Mononuclear cell (primary cell): ENCODE results near the gene WNT9B. TPM values are rescaled to one million over a fixed set of nuclear protein-coding genes. Genes with fewer than 3 reads are reported as not detected.

Source experiments
- H3K27me3 ChIP-seq: 2 replicates; pipeline ENCODE4 v1.6.0; 2011; ENCODE audit warnings: low read length, control low read depth; ENCODE audit not compliant: insufficient read depth
- H3K4me1 ChIP-seq: 2 replicates; pipeline ENCODE4 v1.5.1; 2011; ENCODE audit warnings: mild to moderate bottlenecking, low read length, control low read depth; ENCODE audit not compliant: insufficient read depth
- H3K4me3 ChIP-seq: 2 replicates; pipeline ENCODE4 v1.5.1; 2011; ENCODE audit warnings: mild to moderate bottlenecking, low read length, moderate library complexity
- H3K9me3 ChIP-seq: 2 replicates; pipeline ENCODE4 v1.5.1; 2011; ENCODE audit warnings: low read depth, mild to moderate bottlenecking, control low read depth, low read length
- total RNA-seq: library from RNA; depleted of rRNA; stranded (reverse); fragments of >200 nt; gene quantifications from one replicate; pipeline ENCODE4 v1.2.3, GENCODE V29; 2012

The WNT9B gene
- total RNA-seq, 1 donor = not detected

DNA sequence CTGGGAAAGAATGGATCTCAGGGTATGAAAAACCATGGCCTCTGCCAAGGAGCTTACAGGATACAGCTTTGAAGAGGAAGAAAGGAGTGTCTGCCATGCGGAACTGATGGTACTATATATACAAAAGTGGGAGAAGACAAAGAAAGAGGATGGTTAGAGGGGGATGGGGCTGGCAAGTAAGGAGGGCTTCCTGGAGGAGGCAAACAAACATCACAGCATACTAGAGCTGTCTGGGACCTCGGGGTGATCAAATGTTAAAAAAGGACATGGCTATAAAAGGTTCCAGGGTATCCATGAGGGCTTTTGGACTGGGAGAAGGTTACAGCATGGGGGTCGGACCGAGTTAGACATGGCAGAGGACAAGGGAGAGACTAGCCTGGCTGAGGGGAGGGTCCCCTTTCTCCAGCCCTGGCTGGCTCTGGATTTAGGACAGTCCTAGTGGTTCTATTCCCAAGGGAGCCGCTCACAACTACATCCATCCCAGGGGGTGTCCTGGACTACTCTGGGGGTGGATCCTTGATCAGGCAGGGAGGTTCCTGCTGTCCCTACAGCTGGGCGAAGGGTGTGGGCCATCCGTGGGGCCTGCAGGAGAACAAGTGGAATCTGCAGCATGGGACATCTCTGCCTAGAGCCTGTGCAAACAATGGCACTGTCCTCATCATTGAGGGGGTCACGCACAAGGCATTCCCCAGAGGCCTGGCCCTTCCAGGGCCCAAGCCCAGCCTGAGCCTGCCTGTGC is 12.2 kb downstream of the WNT9B start:
- Histone ChIP-seq H3K4me1 (no peaks in the 10 kb centered on the region), H3K27me3 (no peaks in the 10 kb centered on the region), H3K9me3 (no peaks in the 10 kb centered on the region), H3K4me3 (no peak overlapping the region)

DNA sequence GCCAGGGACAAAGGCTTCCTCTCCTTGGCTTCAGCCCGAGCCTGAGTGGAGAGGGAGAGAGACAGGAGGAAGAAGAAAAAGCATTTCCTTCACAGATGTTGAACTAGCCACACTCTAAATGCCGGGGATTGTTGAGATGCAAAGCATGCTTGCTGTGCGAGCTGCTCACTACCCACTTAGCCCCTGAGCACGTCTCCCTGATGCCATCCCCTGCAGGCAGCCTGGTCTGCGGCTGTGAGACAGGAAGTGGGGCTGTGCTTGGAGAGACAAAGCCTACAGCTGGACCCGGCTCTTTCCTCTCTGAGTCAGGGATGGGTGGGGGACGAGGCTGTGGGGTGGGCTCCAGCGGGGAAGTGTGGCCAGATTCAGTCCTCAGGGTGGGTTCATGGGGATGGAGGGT is 13.7 kb downstream of the WNT9B start:
- H3K4me1 ChIP-seq = no peaks in the 10 kb centered on the region
- no peaks in the 10 kb centered on the region for H3K9me3 ChIP-seq
- H3K4me3 ChIP-seq = no peak overlapping the region
- H3K27me3 ChIP-seq = no peaks in the 10 kb centered on the region

DNA sequence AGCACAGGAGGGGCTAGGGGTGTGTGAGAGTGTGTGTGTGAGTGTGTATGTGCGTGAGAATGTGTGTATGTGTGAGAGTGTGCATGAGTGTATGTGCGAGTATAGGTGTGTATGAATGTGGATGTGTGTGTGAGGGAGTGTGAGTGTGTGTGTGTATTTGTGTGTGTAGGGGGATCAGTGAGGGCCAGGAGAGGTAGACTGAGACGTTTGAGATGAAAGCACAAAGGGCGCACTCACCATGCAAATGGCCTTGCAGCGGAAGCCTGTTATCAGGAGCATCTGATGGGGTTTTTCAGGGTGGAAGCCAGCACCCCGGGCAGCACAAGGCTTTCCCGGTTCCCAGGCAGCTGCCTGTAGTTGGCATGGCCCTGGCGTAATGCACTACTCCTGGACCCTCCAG is 14.9 kb downstream of the WNT9B start:
- no peaks in the 10 kb centered on the region for H3K9me3 ChIP-seq
- no peaks in the 10 kb centered on the region for H3K27me3 ChIP-seq
- H3K4me3 ChIP-seq = no peak overlapping the region
- H3K4me1 ChIP-seq = no peaks in the 10 kb centered on the region

DNA sequence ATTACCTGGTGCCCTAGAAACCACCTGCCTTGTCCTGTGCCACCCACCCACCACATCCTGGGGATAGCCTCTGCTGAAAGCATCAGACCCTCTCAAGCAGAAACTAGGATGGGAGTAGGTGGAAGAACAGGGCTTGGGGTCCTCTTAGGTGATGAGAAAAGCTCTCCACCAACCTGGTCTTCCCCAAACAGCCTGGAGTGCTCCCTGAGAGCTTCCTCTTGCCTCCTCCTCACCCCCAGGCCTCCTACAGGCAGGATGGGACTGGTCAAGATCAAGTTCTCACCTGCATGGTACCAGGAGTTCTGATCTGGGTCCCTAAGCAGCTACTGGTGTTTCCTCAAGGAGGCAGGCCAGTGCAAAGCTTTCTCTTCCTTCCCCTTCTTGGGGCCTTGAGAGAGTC is 15.4 kb downstream of the WNT9B start:
- Histone ChIP-seq H3K4me1 (no peaks in the 10 kb centered on the region), H3K4me3 (no peak overlapping the region), H3K27me3 (no peaks in the 10 kb centered on the region), H3K9me3 (no peaks in the 10 kb centered on the region)

DNA sequence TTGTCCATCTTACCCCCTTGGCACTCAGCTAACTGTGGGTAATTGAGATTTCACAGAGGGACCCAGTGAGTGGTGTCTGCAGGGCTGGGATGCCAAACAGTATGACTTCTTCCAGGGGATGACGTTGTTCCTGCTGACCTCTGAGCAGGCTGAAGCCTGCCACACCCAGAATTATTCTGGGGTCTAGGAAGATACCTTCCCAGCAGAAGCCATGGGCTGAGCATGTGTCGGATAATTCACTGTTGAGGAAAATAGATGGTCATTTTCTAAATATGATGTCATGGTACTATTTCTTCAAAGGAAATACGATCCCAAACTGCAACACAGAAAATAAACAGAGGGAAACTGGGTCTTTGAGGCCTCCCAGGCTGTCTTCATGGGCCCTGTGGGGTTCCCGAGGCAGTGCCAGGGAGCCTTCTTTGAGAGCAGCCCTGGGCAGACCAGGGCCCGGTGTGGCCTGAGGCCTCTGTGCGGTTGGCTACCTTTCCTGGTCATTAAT is 17.4 kb downstream of the WNT9B start:
- Histone ChIP-seq H3K4me1 (no peaks in the 10 kb centered on the region), H3K4me3 (no peak overlapping the region)

DNA sequence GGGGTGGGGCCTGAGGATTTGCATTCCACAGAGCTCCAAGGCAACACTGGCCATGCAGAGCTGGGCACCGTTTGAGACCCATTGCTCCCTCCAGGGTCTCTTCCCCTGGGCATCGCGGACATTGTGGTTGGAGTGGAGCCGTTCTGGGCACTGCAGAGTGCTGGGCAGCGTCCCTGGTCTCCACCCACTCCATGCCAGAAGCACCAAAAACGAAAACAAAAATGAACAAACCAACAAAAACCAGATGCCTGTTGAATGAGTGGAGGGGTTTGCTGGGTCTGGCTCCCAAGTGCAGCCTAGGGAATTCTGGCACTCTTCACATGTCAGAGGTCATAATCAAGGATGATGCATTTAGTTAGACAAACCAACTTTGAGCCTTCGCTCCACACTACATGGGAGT is 17.9 kb downstream of the WNT9B start:
- no peak overlapping the region for H3K4me3 ChIP-seq
- no peaks in the 10 kb centered on the region for H3K4me1 ChIP-seq
- H3K9me3 ChIP-seq = no peaks in the 10 kb centered on the region
- no peaks in the 10 kb centered on the region for H3K27me3 ChIP-seq

More for the DNA sequence above, 17.4 kb downstream of the WNT9B start:
- Histone ChIP-seq H3K9me3 (no peaks in the 10 kb centered on the region), H3K27me3 (no peaks in the 10 kb centered on the region)

DNA sequence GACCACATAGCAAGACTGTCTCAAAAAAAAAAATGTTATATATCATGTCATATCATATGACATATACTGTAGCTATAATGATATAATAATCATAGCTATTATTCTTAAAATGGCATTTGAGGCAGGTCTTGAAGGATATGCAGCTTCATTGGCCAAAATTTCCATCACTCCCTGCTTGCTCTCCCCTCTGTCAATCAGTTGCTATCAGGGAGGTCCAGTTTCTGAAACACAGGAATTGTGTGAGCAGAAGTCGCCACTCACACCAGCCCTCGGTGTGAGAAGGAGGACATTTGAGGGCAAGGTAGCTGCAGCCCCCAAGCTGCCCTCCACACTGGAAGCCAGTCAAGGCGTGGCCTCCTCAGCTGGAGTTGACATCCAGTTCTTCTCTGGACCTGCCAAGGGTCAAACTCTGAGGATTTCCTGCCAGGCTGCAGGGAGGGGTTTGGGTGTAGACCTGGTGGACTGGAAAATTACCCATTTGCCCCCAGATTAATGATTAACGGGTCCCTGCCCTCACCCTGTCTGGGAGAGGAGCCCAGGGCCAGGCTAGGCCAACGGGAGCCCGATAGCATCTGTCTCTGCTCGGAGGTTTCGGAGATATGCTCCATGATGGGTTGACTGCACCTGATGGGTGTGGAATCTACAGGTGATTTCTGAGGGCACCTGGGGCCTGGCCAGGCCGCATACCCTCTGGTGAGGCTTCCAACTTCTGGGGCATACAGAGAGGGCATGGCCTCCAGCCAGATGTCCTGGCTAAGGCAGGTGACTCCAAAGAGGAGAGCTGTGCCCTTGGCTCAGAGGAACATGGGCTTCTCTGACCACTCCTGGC is 18.8 kb downstream of the WNT9B start:
- no peaks in the 10 kb centered on the region for H3K27me3 ChIP-seq
- peaks cover 4% of the 10 kb centered on the region for H3K4me1 ChIP-seq
- H3K4me3 ChIP-seq = no peak overlapping the region
- H3K9me3 ChIP-seq = no peaks in the 10 kb centered on the region

DNA sequence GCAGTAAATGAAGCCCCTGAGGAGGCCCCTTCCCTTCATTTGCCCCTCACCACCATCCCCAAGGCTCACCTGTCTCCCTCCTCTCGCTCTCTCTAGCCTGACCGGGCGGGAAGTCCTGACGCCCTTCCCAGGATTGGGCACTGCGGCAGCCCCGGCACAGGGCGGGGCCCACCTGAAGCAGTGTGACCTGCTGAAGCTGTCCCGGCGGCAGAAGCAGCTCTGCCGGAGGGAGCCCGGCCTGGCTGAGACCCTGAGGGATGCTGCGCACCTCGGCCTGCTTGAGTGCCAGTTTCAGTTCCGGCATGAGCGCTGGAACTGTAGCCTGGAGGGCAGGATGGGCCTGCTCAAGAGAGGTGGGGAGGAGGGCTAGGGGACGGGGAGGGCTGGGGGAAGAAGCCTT is 21.0 kb downstream of the WNT9B start:
- H3K27me3 ChIP-seq = no peaks in the 10 kb centered on the region
- peaks cover 17% of the 10 kb centered on the region for H3K4me1 ChIP-seq
- H3K4me3 ChIP-seq = no peak overlapping the region
- H3K9me3 ChIP-seq = no peaks in the 10 kb centered on the region

DNA sequence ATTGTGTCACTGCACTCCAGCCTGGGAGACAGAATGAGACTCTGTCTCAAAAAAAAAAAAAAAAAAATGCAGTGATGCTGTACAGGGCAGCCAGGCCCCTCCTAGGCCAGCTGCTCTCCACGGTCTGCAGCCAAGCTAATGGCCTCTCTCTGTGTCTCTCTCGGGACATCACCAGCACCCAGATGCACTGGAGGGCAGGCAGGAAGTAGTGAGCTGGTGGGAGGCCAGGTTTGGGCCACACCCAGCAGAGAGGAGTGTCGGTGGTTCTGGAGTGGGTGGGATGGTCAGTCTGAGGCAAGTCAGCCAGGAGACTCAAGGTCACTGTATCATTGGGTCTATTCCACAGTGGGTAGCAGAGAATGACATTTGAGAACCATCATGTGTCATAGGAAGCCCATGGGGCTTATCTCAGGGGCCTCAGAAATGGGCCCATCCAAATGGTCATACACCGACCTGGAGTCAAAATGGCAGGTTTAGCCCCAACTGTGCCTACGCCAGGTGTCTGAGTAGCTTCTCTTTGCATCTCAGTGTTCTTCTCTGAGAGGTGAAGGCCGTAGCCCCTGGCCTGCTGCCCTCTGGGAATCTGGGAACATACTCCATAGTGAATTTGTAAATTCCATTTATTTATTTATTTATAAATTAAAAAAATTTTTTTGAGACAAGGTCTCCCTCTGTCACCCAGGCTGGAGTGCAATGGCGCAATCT is 22.7 kb downstream of the WNT9B start:
- Histone ChIP-seq H3K4me1 (peaks cover 33% of the 10 kb centered on the region), H3K4me3 (no peak overlapping the region), H3K9me3 (no peaks in the 10 kb centered on the region), H3K27me3 (no peaks in the 10 kb centered on the region)

DNA sequence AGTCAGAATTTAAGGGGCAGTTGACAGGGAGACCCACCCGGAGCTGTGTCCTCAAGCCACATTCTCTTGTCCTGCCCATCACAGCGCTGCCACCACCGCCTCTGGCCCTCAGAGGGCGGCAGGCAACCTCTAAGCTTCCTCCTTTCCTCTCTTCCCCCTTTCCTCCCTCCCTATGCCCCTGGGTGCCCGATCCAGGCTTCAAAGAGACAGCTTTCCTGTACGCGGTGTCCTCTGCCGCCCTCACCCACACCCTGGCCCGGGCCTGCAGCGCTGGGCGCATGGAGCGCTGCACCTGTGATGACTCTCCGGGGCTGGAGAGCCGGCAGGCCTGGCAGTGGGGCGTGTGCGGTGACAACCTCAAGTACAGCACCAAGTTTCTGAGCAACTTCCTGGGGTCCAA is 23.5 kb downstream of the WNT9B start:
- Histone ChIP-seq H3K4me3 (no peak overlapping the region), H3K27me3 (no peaks in the 10 kb centered on the region), H3K9me3 (no peaks in the 10 kb centered on the region), H3K4me1 (peaks cover 33% of the 10 kb centered on the region)

DNA sequence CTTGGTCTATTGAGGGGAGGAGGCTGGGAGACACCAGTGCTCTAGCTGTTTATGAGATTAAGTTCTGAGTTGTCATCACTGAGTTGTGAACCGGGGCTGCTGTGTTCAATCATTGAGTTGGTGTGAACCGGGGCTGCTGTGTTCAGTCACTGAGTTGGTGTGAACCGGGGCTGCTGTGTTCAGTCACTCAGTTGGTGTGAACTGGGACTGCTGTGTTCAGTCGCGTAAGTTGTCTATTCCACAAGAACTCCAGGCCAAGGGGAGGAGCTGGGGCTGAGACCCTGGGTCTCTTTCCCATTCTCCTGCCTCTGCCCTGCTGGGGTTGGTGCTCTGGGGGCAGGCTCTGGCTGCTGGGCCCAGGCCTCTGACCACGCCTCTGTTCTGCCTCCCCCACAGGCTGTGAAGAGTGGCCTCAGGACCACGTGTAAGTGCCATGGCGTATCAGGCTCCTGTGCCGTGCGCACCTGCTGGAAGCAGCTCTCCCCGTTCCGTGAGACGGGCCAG is 24.5 kb downstream of the WNT9B start:
- no peak overlapping the region for H3K4me3 ChIP-seq
- H3K9me3 ChIP-seq = no peaks in the 10 kb centered on the region
- peaks cover 33% of the 10 kb centered on the region for H3K4me1 ChIP-seq
- H3K27me3 ChIP-seq = no peaks in the 10 kb centered on the region

DNA sequence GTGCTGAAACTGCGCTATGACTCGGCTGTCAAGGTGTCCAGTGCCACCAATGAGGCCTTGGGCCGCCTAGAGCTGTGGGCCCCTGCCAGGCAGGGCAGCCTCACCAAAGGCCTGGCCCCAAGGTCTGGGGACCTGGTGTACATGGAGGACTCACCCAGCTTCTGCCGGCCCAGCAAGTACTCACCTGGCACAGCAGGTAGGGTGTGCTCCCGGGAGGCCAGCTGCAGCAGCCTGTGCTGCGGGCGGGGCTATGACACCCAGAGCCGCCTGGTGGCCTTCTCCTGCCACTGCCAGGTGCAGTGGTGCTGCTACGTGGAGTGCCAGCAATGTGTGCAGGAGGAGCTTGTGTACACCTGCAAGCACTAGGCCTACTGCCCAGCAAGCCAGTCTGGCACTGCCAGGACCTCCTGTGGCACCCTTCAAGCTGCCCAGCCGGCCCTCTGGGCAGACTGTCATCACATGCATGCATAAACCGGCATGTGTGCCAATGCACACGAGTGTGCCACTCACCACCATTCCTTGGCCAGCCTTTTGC is 25.0 kb downstream of the WNT9B start:
- Histone ChIP-seq H3K4me3 (no peak overlapping the region), H3K27me3 (no peaks in the 10 kb centered on the region), H3K4me1 (peaks cover 33% of the 10 kb centered on the region), H3K9me3 (no peaks in the 10 kb centered on the region)

DNA sequence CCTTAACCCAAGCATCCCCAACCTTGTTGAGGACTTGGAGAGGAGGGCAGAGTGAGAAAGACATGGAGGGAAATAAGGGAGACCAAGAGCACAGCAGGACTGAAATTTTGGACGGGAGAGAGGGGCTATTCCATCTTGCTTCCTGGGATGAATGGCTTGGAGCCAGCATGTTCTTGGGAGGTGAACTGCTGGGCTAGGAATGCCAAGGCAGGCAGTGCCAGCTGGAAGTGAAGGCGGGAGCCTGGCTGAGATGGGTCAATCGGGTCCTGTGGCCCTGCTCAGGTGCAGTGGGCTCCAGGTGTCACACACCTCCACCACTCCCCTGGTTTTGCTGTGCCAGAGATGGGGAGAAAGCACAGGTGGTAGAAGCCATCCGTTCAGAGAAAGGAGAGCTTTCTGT is 25.5 kb downstream of the WNT9B start:
- no peaks in the 10 kb centered on the region for H3K27me3 ChIP-seq
- no peak overlapping the region for H3K4me3 ChIP-seq
- H3K9me3 ChIP-seq = no peaks in the 10 kb centered on the region
- peaks cover 33% of the 10 kb centered on the region for H3K4me1 ChIP-seq

DNA sequence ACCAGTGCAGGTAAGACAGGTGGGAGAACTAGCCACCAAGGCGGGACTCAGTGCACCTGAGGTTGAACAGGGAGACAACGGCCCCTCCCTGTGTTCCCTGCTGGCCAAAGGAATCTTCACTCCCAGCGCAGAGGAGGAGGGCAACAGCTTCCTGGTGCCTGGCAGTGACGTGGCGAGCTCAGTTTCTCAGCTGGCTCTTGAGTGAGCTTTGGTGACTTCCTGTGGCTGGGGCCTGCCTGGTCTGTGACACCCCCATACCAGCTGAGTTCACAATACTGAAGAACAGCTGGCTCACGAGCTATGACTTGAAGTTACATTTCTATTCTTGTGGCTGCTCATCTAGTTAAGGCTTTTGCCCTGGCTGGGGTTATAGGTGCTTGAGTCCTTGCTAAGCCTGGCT is 26.1 kb downstream of the WNT9B start:
- peaks cover 33% of the 10 kb centered on the region for H3K4me1 ChIP-seq
- no peak overlapping the region for H3K4me3 ChIP-seq
- H3K9me3 ChIP-seq = no peaks in the 10 kb centered on the region
- H3K27me3 ChIP-seq = no peaks in the 10 kb centered on the region

DNA sequence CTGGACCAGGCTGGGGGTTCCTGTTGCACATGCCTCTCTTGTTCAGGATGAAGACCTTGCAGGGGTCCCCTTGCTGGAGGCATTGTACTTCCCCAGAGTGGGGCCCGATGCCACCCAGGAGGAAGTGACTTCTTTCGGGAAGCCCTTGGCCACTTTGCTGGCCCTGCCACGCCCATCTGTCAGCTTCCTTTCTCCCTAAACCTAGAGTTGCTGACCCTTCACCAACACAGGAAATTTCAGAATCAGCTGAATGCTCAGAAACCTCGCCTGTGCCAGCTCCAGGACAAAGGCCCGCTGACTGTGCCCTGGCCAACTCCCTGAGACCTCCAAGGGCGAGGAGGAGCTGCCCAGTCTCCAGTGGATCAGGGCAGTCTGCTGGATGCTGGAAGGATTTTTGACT is 26.7 kb downstream of the WNT9B start:
- no peaks in the 10 kb centered on the region for H3K9me3 ChIP-seq
- H3K4me3 ChIP-seq = no peak overlapping the region
- no peaks in the 10 kb centered on the region for H3K27me3 ChIP-seq
- H3K4me1 ChIP-seq = peaks cover 33% of the 10 kb centered on the region
